ENCODE data around the gene CLTRN.
"Not testable (repeated sequence)": the region's sequence is repeated elsewhere in the genome, so short reads cannot be mapped to it uniquely, and the experiment has no call there.

The CLTRN gene

DNA sequence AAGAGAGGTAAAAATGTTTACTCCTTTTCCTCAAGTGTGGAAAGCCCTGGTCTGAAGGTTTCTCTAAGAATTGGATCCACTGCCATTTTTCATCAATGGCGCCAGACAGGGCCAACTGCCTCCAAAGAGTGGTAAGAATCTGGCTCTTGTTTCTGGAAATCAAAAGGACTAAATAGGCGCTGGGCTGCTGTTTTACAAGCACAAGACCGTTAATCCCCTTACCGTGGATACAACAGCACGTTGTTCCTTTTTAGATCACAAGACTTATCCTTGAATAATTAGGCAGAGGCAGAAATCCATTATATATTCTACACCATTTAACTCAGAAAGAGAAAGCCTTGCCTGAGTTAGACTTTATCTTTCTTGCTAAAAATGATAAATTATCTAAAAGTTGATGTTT, 10.6 kb downstream of the CLTRN start:
- DNase-seq (ENCODE audit: extremely low read depth in 1 of 2, low read depth in 1 of 2), result no peak

DNA sequence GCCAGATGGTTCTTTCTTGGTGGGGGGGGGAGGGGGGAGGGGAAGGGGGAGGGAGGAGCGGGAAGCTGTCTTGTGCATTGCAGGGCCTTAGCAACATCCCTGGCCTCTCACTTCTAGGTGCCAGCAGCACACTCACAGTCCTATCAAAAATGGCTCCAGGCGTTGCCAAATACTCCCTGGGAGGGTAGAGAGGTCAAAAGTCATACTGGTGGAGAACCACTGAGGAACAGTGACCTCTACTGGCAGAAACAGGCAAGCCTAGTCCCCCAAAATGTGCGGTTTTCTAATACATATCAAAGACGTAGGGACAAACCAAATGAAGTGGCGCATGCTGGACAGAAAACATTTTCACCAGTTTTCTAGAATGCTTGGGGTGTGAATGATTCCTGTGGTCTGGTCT, 17.1 kb downstream of the CLTRN start:
- DNase-seq (ENCODE audit: extremely low read depth in 1 of 2, low read depth in 1 of 2), result not testable (repeated sequence)

DNA sequence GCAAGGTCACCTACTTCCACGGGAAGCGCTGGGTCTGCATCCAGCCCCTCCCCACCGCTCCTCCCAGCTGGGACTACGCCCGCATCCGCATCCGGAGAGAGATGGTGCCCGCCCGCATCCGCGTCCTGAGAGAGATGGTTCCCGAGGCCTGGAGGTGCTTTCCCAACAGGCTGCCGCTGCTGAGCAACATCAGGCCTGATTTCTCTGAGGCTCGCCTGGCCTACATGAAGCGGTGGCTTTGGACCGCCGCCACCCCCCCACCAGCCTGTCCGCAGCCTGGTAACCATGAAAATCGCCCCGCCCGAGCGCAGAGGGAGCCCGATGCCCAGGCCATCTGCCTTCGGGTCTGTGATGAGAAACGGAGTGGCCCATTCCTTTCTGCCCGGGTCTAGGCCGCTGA, 18.1 kb downstream of the CLTRN start:
- DNase-seq (ENCODE audit: extremely low read depth in 1 of 2, low read depth in 1 of 2), result no peak

DNA sequence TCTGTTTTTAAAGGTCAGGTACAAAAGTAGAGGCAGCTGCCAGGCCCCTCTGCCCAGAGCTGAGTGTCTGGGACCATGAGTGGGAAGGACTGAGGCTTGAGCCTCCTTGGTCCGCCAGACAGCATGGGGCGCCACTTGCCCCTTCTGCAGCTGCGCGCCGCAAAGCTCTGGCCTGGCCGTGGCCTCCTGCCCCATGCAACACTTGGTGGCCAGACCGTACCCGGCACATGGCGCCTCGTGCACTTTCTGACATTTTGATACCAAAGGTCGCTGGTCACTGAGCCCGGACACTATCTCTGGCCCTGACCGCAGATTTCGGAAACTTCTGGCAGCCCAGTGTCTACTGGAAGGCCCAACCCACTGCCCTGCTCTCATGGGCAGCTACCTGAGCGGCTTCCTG, 18.6 kb downstream of the CLTRN start:
- no peak for DNase-seq (ENCODE audit: extremely low read depth in 1 of 2, low read depth in 1 of 2)

DNA sequence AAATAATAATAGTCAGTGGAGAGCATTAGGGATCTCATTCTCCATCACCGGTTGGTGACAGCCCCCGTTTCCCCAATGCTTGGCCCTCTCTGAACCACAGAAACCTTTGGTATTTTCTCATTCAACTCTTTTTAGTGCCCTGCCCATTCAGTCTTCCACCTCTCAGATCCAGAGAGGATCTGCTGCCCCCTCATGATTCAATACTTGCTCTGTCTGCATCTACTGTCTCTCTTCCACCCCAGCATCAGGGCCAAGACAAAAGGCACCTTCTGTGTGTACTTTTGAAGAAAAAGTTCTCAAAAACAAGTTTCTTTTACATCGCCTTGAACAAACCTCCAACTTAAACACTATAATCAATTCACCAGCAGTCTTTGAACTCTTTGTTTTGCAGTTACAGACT, 19.3 kb downstream of the CLTRN start:
- no peak for DNase-seq (ENCODE audit: extremely low read depth in 1 of 2, low read depth in 1 of 2)

DNA sequence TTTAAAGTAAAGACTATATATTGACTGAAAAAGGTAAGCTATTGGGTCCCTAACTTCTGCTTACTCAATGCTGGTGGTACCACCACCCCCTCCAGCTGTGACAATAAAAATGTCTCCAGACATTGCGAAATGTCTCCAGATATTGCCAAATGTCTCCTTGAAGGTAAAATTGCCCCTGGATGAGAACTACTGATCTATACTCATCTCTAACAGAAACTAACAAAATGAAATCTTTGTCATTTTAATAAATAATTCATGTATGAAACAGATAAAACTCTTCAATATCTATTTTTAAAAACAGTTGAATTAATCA, 20.1 kb downstream of the CLTRN start:
- DNase-seq (ENCODE audit: extremely low read depth in 1 of 2, low read depth in 1 of 2), result no peak

DNA sequence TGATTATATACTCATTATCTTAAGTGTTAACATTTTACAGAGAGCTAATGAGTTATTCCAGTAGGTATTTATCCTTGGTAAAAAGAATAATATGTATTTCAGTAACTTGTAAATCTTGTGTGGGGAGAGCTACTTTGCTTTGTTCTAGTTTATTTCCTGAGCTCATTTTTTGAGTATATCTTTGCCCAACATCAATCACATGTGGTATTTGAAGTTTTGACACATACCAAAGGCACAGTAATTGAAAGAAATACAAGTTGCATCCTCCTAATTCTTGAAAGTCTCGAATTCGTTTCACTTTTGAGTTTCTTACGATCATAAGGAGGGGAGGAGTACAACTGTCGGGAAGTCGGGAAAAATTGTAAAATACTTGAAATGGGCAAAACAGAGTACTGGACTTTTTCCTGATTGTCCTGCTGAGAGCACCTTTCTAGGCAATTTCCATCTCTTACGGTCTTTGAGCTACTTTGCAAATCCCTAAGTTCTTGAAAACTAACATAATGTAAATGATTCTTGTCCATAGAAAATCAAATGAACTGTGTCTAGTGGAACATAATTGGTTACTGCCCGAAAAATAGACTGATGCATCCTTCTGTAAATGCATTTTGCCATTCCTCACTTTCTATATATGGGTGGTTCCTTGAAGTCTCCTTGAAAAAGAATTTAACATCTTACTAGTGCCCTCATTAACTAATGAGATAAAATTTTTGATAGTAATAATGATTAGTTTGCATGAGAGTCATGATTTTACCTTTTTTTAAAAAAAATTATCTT, 20.6 kb downstream of the CLTRN start:
- no peak for DNase-seq (ENCODE audit: extremely low read depth in 1 of 2, low read depth in 1 of 2)

DNA sequence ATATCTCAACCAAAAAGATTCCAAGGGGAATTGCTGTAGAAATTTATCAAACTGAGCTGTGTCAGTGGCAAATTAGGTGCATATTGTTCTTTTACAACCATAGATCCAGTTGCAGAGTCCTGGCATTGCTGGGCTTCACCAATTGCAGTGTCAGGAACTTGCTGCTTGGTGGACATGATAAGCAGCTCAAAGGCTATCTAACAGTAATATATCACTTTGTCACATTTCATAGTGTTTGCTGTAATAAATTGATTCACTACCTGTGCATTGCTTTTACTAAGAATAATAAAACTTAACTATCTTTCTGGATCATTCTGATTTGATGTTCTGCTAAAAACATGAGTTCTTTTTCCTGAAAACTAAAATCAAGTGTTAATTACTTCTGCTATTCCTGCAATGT, 33.0 kb downstream of the CLTRN start:
- DNase-seq (ENCODE audit: extremely low read depth in 1 of 2, low read depth in 1 of 2), result no peak

DNA sequence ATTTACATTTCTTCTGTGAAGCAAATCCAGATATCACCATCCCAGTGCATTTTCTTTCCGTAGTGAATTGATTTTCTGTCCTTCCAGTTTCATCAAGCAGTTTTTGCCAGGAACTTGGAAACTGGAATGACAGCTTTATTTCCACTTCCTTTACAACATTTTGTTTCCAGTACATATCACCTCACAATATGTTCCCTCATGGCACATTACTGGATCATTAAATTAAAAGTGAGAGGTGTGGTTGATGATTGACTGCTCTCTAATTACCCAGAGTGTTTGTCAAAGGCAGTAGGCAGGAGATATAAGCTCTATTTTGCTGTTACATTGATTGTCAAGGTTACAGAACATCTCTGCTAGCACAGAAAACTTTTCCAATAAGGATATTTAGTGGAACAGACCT, 41.6 kb downstream of the CLTRN start:
- DNase-seq (ENCODE audit: extremely low read depth in 1 of 2, low read depth in 1 of 2), result no peak

DNA sequence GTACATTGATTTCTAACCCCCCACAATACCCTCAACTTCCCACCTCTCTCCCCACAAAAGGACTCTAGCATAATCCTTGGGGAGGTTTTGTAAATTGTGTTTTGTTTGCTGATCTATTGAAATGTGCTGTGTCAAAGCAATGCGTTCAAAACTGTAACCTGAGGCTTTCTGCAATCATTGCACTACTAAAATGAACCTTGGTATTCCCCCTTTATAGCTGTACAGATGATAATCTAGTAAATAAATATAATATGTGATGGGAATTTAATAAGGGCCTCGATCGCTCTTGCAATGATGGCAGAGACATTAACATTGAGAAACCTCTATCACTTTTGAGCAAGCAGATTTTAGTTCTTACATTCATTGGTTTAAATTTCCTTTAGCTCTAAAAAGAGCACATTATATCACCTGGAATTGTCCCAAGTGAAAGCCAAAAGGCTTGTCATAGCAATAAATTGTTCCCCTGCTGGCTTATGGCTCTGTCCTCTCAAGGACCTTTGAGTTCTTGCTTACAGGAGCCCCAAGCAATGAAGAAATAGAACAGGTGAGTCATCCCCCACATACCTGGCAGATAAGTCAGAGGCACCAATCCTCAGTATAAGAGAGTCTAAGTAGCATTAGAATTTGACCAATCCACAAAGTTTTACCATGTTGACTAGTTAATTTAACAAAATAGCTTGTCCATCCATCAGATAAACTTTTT, 45.4 kb downstream of the CLTRN start:
- DNase-seq (ENCODE audit: extremely low read depth in 1 of 2, low read depth in 1 of 2), result no peak

DNA sequence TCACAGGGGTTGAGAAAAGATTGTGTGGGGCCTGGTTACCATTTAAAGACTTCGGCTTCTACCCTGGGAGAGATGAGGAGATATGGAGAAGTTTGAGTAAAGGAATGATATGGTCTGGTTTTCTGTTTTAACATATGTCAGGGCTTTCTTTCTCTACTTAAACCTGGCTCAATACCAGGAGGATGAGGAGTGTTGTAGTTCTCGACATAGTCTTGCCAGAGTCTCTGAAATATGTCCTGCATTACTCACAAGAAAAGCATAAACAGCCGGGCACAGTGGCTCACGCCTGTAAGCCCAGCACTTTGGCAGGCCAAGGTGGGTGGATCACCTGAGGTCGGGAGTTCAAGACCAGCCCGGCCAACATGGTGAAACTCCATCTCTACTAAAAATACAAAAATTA, 47.5 kb downstream of the CLTRN start:
- DNase-seq (ENCODE audit: extremely low read depth in 1 of 2, low read depth in 1 of 2), result no peak

DNA sequence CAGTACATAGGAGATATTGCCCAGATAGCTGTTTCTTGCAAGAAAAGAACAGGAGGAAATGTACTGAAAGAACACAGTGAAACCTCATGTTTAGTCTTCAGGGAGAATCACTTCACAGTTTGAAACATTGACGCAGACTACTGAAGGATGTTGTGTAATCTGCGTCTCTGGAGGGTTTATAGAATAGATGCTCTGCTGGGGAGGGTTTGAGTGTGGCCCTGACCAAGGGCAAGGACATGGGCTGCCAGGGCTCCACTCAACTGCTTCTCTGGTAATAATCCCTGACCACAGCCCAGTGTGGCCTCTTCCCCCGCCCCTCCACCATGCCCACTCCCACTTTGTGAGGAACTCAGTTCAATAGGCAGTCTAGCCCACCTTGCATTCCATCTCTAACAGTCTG, 48.1 kb downstream of the CLTRN start:
- DNase-seq (ENCODE audit: extremely low read depth in 1 of 2, low read depth in 1 of 2), result no peak

DNA sequence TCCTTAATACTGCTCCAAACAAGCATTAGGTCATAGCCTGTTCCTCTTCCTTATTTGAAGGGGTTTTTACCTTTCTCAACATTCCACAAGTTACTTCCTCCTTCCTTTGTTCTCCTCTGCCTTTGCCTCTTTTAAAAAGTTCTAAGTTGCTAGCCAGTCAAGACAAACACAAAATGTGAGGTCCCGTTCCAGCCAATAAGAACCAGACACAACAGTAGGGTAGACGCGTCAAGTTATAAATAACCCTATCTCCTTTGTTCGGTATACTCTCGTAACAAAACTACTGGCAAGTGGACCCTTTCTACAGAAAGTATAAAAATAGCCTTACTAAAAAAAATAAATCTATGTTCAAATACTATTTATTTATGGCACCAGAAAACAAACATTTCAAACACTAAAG, 57.5 kb downstream of the CLTRN start:
- DNase-seq (ENCODE audit: extremely low read depth in 1 of 2, low read depth in 1 of 2), result no peak

DNA sequence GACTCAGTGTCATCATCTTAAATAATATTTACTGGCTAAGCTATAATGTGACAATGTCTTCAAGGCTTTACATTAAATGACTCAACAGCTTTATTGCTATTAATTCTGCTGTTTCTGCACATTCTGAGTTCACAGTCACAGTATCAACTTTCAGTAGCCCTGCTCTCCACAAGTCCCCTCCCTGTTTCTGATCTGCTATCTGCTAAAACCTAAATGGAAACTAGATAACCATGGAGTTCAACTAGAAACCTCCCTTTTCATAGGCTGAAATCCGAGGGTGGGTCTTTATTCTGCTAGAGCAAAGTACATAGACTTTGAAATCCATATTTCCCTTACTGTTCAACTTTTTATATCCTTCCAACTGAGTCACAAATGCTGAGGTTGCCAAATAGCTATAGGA, 58.5 kb downstream of the CLTRN start:
- no peak for DNase-seq (ENCODE audit: extremely low read depth in 1 of 2, low read depth in 1 of 2)

DNA sequence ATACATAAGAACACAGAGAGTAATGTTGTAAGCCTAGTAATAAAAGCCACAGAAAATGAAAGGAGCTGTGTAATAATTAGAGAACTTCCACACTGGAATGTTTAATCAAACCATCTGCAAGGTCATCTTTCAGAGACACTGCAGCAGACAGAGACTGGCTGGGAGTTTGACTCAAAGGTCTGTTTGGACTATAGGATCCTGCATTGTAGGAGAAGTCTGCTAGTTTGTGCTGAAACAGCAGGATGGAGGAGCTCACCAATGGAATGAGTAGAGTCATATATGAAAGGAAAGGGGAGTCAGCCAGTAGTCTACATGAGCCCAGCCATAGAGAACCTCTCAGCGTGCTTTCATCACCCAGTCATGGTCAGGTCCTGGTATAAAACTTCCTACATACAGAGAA, 59.4 kb downstream of the CLTRN start:
- no peak for DNase-seq (ENCODE audit: extremely low read depth in 1 of 2, low read depth in 1 of 2)

DNA sequence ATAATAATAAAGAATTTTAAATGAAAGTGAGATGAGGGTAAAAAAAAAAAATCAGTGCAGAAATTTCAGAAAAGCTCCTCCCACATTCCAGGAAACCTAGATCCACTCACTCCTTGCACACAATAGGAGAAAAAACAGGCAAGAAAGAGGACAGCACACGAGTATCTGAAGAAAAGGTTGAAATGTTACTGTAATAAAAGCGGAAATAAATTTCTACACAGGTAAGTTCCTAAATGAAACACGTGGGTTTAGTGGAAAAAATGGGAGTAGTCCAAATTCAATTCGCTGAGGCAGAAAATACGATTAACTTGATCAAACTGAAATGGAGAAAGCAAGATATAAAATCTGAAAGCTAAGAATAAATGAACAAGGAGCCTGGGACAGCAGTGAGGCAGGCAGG, 61.8 kb downstream of the CLTRN start:
- no peak for DNase-seq (ENCODE audit: extremely low read depth in 1 of 2, low read depth in 1 of 2)

DNA sequence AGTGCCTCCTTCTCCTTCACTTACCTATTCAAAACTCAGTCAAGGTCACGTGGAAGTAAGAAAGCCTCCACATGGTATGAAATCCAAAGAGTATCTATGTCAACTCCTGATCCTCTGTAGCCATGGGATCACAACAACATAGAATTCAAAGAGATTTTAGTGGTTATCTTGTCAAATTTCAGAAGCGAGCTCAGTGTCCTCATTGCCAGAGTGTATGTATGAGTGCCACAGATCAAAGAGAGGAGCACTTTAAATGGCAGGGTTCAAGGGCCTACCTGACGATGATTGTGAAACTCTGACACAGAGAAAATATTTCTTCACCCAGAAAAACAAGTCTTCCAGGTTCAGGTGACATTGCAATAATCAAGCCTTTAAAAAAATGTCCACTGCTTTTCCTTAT, 62.7 kb downstream of the CLTRN start:
- DNase-seq (ENCODE audit: extremely low read depth in 1 of 2, low read depth in 1 of 2), result no peak

DNA sequence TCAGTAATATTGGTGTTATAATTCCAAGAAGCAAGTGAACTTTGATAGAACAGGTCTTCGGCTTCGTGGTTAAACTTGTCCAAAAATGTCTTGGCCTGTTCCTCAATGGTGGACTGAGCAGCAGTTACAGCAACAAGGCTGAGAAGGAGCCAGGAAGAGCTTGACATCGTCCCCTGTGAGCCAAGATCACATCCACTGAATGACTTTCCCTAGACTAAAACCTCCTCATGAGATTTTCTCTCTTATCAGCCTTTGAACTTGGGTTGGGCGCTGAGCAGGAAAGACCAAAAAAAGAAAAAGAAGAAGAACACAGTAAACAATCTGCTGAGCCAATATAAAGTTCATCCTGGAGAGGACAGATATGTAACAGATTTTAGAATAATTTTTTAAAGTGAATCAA, 63.9 kb downstream of the CLTRN start, which contains the start of gene ACE2:
Gene ACE2 (minus strand): TSS at position 216 of the 400 bp plus-strand sequence. CDS start 49 bp downstream, at position 167.
- no peak for DNase-seq (ENCODE audit: extremely low read depth in 1 of 2, low read depth in 1 of 2)

DNA sequence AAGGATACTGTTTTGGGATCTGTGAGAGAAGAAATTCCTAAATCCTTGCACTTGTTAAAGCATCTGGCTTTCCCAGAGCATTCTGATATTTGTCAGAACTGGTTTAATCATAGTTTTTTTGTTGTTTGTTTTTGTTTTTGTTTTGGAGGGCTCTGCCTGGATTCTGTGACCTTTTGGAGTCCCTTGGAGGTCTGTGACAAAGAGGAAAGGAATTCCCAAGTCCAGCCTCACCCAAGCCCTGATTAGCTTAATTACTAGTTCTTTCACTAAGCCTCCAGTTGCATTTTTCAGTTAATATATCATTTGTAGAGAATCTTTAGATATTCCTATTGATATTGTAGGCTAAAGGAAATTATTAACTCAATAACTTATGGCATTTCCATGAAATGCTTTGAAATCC, 64.6 kb downstream of the CLTRN start:
- no peak for DNase-seq (ENCODE audit: extremely low read depth in 1 of 2, low read depth in 1 of 2)

DNA sequence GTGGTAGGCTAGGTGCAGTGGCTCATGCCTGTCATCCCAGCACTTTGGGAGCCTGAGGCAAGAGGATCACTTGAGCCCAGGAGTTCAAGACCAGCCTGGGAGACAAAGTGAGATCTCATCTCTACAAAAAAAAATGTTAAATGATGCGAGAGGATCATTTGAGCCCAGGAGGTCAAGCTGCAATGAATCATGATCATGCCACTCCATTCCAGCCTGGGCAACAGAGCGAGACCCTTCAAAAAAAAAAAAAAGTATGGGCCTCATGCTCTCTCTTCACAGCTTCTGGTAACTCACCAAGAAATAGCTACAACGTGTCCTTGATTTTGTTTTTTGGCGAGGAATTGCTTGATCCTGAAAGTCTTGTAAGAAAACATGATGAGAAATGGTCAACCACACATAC, 65.1 kb downstream of the CLTRN start:
- DNase-seq (ENCODE audit: extremely low read depth in 1 of 2, low read depth in 1 of 2), result no peak

DNA sequence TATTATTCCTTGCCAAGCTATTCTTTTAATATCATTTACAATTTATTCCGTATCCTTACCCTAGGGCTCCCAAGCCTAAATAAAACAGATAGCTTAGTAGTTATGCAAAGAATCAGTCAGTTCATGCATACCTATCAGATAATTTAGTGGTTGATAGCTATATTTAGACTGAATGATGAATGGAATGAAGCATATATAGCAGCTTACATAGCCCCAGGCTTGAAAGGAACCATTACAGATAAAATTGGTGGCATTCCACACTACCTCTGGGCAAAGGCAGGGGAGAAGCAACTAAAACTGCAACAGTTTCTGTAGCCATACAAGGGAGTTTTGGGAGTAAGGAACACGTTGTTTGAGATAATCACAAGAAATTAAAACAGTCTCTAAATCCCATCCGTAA, 66.6 kb downstream of the CLTRN start:
- DNase-seq (ENCODE audit: extremely low read depth in 1 of 2, low read depth in 1 of 2), result no peak

DNA sequence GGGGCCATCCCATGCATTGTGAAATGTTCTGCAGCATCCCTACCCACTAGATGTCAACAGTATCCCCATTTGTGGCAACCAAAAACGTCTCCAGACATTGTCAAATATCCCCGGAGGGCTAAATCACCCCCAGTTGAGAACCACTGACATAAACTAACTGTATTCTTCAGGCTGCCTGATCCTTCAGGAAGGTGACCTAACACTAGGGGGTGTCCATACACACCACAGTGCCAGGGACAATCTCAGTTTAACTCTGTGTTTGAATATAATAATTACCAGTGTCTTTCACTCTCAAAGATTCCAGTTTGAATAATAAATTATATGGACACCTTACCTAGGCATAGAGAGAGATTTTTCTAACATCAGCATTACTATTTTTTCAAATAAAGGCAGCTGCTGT, 70.2 kb downstream of the CLTRN start:
- DNase-seq (ENCODE audit: extremely low read depth in 1 of 2, low read depth in 1 of 2), result no peak
